Measurements from ENCODE around the gene RTL10.

DNA sequence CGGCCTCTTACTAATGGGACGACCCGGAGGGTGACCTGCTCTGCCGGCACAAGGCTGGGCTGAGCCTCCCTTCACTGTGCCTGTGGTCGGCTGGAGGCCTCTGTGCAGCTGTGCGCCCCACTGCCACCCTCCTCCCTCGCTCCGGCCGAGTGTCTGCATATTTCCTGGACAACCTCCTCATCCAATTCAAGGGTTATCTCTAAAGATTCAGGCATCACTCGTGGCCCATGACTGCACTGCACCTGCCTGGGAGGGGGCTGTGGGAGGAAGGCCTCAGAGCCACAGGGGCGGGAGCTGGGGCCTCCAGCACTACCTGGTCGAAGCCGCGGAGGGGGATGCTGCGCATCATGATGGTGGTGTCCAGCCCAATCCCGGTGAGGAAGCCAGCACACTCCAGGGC lies 43.1 kb upstream of the RTL10 start:
- no peak for TF ChIP-seq POLR2A (IDR thresholded peaks at IDR 0.05)
- TF ChIP-seq, protein P1, sequence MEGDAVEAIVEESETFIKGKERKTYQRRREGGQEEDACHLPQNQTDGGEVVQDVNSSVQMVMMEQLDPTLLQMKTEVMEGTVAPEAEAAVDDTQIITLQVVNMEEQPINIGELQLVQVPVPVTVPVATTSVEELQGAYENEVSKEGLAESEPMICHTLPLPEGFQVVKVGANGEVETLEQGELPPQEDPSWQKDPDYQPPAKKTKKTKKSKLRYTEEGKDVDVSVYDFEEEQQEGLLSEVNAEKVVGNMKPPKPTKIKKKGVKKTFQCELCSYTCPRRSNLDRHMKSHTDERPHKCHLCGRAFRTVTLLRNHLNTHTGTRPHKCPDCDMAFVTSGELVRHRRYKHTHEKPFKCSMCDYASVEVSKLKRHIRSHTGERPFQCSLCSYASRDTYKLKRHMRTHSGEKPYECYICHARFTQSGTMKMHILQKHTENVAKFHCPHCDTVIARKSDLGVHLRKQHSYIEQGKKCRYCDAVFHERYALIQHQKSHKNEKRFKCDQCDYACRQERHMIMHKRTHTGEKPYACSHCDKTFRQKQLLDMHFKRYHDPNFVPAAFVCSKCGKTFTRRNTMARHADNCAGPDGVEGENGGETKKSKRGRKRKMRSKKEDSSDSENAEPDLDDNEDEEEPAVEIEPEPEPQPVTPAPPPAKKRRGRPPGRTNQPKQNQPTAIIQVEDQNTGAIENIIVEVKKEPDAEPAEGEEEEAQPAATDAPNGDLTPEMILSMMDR (IDR thresholded peaks at IDR 0.05), result no peak
